GM19239 (cell line): ENCODE measurements around the gene ATRIP.
"Not testable (repeated sequence)": the region's sequence is repeated elsewhere in the genome, so short reads cannot be mapped to it uniquely, and the experiment has no call there.

Experiments used
- DNase-seq: peaks from one replicate; pipeline ENCODE4 v3.0.0; 2011; ENCODE audit warnings: low spot score; ENCODE audit not compliant: insufficient read length
- FAIRE-seq: peaks from 2 replicates; lab custom pipeline; 2011; peaks lifted over from hg19 to GRCh38; lab: Jason Lieb, UNC

The ATRIP gene

DNA sequence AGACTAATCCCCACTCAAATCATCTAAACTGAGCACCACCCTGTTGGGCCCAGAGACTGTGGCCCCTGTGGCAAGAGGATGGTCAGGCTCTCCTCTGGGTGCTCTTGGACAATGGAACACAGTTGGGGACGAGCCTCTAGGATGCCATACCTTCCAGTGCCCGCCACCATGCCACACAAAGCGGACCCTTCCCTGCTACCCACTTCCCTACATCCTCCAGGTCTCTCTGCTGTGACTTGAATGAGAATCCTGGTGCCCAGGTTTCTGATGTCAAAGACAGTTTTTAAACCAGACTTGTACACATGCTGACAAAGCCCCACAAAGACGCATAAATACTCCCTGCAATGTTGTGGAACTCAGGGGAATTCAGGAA lies 11.3 kb upstream of the ATRIP start:
- FAIRE-seq (no peak), DNase-seq (no peak)

DNA sequence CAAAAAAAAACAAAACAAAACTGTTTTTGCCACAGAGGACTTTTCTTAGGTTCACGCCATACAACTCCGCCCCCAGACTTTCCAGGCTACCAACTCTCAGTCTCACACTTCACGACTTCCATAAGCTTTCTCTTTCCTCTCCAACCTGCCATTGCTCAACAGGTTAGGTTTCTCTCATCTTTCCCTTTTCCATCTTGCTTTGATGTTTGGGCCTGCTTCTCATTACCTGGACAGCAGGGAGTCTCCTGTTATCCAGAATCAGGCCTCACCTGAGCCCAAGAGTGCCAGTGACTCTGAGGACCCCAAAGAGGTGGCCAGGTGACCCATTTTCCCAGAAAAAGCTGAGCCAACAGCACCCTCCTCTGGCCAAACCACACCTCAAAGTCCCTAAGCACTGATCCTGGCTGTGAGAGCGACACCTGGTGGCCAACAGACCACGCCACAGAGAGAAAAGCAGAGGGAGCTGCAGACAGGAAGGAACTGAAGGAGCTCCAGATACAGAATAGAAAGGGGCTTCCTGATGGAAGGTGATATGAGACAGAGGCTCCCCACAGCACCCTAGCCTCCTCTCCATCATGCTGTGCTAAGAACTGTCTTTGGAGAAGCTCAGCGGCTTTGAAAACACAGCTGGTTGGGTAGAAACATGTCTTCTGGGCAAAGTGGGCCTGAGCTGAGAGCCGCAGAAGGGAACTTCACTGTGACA lies 10.6 kb upstream of the ATRIP start:
- DNase-seq, result peak; percentile 73
- peak; percentile 95 for FAIRE-seq

DNA sequence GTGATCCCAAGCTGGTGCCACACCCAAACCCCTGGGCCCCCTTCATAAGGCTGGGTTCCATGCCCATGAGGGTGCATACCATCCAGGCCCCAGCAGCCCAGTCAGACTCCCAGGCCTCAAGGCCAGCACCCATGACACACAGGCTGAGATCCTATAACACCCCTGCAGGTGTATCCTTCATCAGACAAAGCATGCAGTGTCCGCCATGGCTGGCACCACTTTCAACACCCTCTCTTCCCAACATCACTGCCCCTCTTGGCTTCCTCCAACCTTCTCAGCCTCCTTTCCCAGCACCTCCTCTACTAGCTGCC lies 10.1 kb upstream of the ATRIP start:
- DNase-seq, result no peak
- no peak for FAIRE-seq

DNA sequence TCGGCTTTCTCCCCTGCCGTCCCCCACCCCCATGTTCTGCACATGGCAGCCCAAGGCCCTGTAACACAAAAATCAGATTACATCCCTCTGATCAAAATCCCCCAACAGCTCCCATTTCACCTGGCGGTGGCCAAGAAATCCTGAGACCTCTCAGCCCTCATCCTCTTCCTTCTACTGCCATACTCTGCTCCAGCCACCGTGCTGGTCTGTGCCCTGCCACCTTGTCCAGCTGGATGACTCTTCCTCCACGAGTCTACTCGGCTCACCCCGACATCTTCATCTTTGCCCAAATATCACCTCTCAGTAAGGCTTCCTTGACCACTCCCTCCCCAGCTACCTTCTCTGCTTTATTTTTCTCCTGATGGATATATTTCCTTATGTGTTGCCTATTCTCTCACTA lies 9.7 kb upstream of the ATRIP start:
- no peak for FAIRE-seq
- no peak for DNase-seq

- FAIRE-seq (no peak), DNase-seq (no peak)
Observed at GRCh38 chr3:48437812-48438211, 8.7 kb upstream of the ATRIP start.

- peak; percentile 95 for DNase-seq
- peak; percentile 99 for FAIRE-seq
Observed at GRCh38 chr3:48439820-48440589, 6.5 kb upstream of the ATRIP start, which contains the start of the genes CCDC51 and TMA7. Gene CCDC51, minus strand, starts transcription at chr3:48440119. Its CDS starts 4,991 bp downstream, at chr3:48435128. Gene TMA7, plus strand, starts transcription at chr3:48440257. Its CDS starts 40 bp downstream, at chr3:48440297.

- FAIRE-seq (peak; percentile 89), DNase-seq (no peak)
Observed at GRCh38 chr3:48440590-48440958, 6.0 kb upstream of the ATRIP start.

GRCh38 chr3:48441940-48442339 lies 4.6 kb upstream of the ATRIP start:
- no peak for FAIRE-seq
- no peak for DNase-seq

DNA sequence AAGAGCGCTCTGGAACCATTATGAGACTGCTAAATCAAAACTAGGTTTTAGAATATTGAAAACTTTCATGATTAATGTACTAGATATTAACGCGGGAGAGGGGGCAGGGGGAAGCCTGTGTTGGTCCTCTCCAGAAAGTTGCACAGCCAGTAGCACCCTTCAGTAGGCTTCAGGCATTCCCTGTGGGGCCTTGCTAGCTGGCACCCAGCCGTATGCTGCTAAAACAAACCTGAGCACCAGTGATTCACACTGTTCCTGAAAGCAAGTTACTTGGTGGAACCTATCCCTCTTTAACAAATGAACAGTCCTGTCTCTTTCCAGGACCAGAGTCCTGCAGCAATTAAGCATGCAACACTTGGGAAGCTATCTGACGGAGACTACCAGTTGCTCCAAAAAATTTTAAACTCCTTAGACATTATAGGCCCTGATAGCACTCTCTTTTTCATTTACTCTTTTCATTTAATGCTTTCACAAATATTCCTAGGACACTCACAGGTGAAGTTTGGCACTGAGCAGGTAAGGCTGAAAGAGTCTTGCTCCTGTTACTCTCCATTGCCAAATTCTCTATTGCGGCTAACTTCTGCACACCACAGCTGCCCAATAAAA lies 1.2 kb upstream of the ATRIP start:
- no peak for DNase-seq
- FAIRE-seq, result no peak

GRCh38 chr3:48446043-48446424 lies 503 bp upstream of the ATRIP start:
- no peak for DNase-seq
- FAIRE-seq, result no peak

DNA sequence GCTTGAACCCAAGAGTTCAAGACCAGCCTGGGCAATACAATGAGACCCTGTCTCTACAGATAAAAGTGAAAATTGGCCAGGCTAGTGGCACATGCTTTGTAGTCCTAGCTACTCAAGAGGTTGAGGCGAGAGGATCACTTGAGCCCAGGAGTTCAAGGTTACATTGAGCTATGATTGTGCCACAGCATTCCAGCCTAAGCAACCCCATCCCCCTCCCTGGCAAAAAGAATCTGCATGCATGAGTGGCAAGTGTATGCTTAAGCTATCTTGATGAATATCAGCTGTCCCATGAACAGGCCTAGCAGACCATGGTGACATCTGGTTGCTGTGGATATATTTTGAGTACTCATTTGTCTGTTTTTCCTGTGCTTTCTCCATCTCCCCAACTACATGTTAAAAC lies 4.7 kb downstream of the ATRIP start:
- DNase-seq (no peak), FAIRE-seq (no peak)

- DNase-seq (no peak), FAIRE-seq (no peak)
Observed at GRCh38 chr3:48456456-48456855, 9.9 kb downstream of the ATRIP start.

DNA sequence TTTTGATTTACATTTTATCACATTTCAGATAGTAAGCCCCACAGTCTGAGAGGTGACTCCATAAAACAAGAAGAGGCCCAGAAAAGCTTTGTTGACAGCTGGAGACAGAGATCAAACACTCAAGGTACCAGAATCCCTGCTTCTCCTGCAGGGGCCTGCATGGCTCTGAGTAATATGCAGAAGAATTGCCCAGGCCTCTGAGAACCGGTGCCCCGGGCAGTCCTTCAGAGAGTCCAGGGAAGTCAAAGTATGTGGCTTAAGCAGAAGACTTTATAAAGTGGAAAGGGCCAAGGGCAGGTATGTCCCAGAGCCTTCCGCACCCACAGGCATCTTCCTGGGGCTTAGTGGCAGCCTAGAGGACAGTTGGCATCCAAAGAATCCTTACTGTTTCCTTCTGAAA lies 12.8 kb downstream of the ATRIP start:
- no peak for FAIRE-seq
- no peak for DNase-seq

- FAIRE-seq, result no peak
- no peak for DNase-seq
Observed at GRCh38 chr3:48459773-48460516, 13.4 kb downstream of the ATRIP start.

- DNase-seq (no peak), FAIRE-seq (no peak)
Observed at GRCh38 chr3:48460517-48460902, 14.0 kb downstream of the ATRIP start.

DNA sequence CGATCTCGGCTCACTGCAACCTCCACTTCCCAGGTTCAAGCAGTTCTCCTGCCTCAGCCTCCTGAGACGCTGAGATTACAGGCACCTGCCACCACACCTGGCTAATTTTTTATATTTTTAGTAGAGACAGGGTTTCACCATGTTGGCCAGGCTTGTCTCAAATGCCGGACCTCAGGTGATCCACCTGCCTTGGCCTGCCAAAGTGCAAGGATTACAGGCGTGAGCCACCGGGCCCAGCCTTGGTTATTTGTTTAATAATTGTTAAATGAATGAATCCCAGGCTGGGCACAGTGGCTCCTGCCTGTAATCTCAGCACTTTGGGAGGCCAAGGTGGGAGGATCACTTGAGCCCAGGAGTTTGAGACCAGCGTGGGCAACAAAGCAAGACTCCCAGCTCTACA lies 15.2 kb downstream of the ATRIP start:
- not testable (repeated sequence) for DNase-seq, FAIRE-seq

- FAIRE-seq (no peak), DNase-seq (no peak)
Observed at GRCh38 chr3:48463703-48464102, 17.2 kb downstream of the ATRIP start.

DNA sequence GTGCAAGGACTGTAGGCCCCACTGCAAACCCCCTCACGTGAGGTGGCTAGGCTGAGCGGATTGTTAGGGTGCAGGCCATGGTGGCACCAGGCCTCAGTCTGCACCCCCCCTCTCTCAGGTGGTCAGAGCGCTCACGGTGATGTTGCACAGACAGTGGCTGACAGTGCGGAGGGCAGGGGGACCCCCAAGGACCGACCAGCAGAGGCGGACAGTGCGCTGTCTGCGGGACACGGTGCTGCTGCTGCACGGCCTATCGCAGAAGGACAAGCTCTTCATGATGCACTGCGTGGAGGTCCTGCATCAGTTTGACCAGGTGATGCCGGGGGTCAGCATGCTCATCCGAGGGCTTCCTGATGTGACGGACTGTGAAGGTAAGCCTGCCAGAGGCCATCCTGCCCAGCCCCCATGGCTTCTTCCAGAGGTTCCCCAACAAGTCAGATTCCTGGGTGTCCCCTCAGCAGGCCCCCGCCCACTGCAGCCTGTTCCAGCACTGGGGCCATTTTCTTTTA lies 18.2 kb downstream of the ATRIP start:
- no peak for DNase-seq
- no peak for FAIRE-seq

DNA sequence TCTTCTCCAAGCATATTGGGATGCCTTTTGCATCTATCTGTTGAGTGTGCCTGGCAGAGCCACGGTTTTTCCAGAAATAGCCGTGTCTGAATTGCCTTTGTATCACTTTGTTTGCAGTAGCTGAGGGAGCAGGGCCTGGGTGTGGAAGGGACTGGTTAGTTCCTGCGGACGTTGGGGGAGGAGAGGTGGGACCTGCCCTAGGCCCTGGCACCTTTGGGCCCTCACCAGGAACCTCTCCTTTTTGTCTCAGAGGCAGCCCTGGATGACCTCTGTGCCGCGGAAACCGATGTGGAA lies 18.6 kb downstream of the ATRIP start:
- FAIRE-seq, result peak; percentile 18

GRCh38 chr3:48465531-48466378 lies 19.2 kb downstream of the ATRIP start:
- DNase-seq, result peak; percentile 86
- FAIRE-seq, result peak; percentile 100

More for the DNA sequence above, 18.6 kb downstream of the ATRIP start:
- DNase-seq, result no peak
